HL-60/S4 treated with retinoic acid at 250 ng/mL for 4 days and 3 days (cell line): ENCODE results near the gene RNF180.

Source experiments
- in situ Hi-C: fragments of 300-500 bp; cut with MboI; formaldehyde crosslinking; loops from 2 replicates; pipeline ENCODE4 v1.7.0; 2022; ENCODE audit warnings: low sequenced_read_pairs

The RNF180 gene, protein sequence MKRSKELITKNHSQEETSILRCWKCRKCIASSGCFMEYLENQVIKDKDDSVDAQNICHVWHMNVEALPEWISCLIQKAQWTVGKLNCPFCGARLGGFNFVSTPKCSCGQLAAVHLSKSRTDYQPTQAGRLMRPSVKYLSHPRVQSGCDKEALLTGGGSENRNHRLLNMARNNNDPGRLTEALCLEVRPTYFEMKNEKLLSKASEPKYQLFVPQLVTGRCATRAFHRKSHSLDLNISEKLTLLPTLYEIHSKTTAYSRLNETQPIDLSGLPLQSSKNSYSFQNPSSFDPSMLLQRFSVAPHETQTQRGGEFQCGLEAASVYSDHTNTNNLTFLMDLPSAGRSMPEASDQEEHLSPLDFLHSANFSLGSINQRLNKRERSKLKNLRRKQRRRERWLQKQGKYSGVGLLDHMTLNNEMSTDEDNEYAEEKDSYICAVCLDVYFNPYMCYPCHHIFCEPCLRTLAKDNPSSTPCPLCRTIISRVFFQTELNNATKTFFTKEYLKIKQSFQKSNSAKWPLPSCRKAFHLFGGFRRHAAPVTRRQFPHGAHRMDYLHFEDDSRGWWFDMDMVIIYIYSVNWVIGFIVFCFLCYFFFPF

GRCh38 chr5:64165500-64166200 lies at the start of gene RNF180:
Gene RNF180 (plus strand): TSS chr5:64165843. CDS start chr5:64200808, 34,965 bp downstream.
- in situ Hi-C loops = no loop called here

DNA sequence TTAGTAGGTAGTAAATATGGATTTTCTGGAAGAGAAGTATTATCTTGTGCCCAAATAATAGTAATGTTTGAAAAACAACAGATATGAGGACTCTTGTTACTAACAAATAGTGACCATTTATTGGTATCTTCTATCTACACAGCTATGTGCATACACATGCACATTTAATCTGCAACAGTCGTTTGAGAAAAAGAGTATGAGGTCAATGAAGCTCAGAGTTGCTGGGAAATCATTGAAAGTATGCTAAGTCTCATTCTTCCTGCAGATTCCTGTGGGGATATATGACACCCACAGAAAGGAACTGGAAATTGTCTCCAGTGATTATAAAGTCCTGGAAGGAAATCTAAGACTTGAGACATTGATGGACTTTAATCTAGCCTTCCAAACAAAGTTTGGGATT lies 40.1 kb upstream of the RNF180 start:
- in situ Hi-C loops = no loop called here

GRCh38 chr5:64126202-64126741 lies 39.4 kb upstream of the RNF180 start:
- in situ Hi-C loops = no loop called here

- in situ Hi-C loops = no loop called here
Measured at GRCh38 chr5:64140018-64140417, 25.6 kb upstream of the RNF180 start.

GRCh38 chr5:64144425-64145215 lies 21.0 kb upstream of the RNF180 start:
- in situ Hi-C loops = no loop called here

GRCh38 chr5:64145216-64145895 lies 20.3 kb upstream of the RNF180 start:
- in situ Hi-C loops = no loop called here

DNA sequence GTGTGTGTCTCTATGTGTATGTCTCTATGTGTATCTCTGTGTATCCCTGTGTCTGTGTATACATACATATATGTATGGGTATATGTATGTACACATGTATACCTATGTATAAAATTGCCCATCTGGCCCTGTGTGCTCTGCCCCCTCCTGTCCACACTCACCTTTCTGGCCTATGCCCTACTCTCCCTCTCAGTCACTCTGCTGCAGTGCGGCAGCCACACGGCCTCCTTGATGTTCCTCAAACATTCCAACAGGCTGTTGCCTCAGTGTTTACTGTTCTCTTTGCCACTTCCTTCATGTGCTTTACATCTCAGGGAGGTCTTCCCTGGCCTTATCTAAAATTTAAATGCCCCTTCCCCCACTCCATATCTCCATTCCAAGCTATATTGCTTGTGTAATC lies 18.3 kb upstream of the RNF180 start:
- in situ Hi-C loops = no loop called here

DNA sequence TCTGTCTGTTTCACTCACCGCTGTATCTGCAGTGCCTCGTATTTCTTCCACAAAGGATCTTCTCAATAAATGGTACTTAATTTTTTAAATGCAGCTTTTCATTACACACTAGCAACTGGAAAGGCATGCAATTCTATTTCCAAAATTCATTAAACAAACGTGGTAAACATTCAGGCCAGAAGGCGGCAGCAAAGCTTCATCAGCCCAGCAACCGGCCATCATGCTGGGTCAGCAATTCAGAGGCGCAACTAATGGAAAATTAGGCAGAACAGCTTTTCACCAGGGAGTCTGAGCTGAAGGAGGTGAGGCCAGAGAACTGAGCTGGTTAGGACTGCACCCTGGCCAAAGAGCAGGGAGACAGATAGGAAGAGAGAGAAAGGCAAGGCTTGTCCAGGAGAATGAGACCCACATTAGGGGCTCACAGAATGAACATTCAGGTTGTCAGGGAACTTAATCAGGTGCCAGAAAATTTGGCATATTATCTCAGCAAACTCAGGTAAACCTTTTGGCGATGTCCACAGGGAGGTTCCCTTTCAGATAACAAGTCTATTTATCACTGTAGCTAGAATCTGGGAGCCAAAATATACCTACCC lies 17.7 kb upstream of the RNF180 start:
- in situ Hi-C loops = no loop called here

- in situ Hi-C loops = no loop called here
Measured at GRCh38 chr5:64149268-64149667, 16.4 kb upstream of the RNF180 start.

DNA sequence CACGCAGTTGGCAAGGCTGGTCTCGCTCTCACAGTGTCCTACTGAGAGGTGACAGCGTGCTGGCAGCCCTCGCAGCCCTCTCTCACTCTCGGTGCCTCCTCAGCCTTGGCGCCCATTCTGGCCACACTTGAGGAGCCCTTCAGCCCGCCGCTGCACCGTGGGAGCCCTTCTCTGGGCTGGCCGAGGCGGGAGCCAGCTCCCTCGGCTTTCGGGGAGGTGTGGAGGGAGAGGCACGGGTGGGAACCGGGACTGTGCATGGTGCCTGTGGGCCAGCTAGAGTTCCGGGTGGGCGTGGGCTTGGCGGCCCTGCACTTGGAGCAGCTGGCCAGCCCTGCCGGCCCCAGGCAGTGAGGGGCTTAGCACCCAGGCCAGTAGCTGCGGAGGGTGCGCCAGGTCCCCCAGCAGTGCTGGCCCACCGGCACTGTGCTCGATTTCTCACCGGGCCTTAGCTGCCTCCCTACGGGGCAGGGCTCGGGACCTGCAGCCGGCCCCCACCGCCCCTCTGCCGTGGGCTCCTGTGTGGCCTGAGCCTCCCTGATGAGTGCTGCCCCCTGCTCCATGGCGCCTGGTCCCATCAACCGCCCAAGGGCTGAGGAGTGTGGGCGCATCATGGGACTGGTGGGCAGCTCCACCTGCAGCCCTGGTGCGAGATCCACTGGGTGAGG lies 15.7 kb upstream of the RNF180 start:
- in situ Hi-C loops = no loop called here

- in situ Hi-C loops = no loop called here
Measured at GRCh38 chr5:64156261-64156660, 9.4 kb upstream of the RNF180 start.

DNA sequence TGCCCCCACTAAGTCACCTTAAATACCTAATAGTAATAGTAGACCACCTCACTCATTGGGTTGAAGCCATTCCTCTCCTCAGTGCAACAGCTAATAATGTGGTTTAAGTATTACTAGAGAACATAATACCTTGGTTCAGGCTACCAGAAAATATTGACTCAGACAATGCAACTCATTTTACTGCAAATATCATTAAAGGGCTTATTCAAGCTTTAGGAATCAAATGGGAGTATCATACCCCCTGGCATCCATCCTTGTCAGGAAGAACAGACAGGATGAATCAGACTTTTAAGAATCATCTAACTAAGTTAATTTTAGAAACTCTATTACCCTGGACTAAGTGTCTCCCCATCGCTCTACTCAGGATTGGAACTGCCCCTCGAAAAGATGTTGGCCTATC lies 6.8 kb upstream of the RNF180 start:
- in situ Hi-C loops = no loop called here

DNA sequence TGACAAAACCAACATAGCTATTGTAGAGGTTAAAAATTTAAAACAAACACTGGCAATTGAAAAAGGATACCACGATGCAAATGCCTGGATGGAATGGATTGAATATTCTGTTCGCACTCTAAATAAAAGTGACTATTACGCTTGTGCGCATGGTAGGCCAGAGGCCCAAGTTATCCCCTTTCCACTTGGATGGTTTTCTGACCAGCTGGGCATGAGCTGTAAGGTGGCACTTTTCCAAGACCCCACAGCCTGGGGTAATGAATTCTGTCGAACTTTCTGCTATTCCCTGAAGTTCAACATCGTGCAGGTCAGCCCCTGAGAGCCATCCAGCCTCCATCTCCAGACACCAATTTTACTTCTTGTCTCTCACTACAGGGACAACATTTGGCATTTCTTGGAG lies 5.4 kb upstream of the RNF180 start:
- in situ Hi-C loops = no loop called here

GRCh38 chr5:64161420-64161819 lies 4.2 kb upstream of the RNF180 start:
- in situ Hi-C loops = no loop called here

DNA sequence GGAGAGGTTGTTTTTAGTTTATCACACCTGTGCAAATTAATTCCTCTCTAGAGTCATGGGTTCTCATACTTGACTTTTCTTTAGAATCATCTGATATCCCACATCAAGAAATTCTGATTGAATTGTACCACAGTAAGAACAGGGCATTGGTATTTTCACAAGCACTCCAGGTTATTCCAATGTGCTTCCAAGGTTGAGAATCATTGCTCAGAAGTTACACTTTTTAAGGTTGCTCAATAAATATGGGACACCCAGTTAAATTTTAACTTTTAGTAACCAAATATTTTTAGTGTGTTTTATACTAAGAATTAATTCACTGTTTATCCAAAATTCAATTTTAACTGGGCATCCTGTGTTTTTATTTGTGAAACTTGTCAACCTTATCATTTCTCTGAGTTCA lies 2.5 kb upstream of the RNF180 start:
- in situ Hi-C loops = no loop called here

- in situ Hi-C loops = no loop called here
Measured at GRCh38 chr5:64163746-64164145, 1.9 kb upstream of the RNF180 start.

- in situ Hi-C loops = no loop called here
Measured at GRCh38 chr5:64164166-64164565, 1.5 kb upstream of the RNF180 start.

DNA sequence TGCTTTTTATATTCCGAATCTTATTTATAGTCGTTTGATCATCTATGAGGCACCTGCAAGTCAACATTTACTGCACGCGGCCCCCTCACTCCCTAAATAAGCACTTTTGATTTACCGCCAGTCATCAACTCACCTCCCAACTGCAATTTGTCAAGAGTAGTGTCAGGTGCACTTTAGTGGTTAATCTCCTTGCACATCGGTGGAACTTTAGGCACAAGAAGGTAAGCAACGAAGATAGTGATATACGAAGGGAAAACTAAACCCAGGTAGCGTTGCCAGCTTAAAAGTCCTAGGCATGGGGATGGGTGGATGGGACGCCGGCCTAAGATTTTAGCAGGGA lies 513 bp upstream of the RNF180 start:
- in situ Hi-C loops = no loop called here

GRCh38 chr5:64166201-64166959 lies 737 bp downstream of the RNF180 start:
- in situ Hi-C loops = no loop called here
